ENCODE data around the gene ZNF662. TPM values are rescaled to one million over a fixed set of nuclear protein-coding genes. Genes with fewer than 3 reads are reported as not detected.

The ZNF662 gene
- polyA plus RNA-seq, 1 donor, result 23.4 TPM

Other genes starting within 250 kb of the ZNF662 start
- gene KLHL40, start 220.6 kb upstream of the ZNF662 start, polyA plus RNA-seq, result 0.25 TPM
- 0.18 TPM for gene HHATL, start 203.3 kb upstream of the ZNF662 start, polyA plus RNA-seq
- 0.40 TPM for gene CCDC13, start 132.9 kb upstream of the ZNF662 start, polyA plus RNA-seq
- gene HIGD1A, start 101.7 kb upstream of the ZNF662 start, polyA plus RNA-seq, result 119 TPM
- 2.6 TPM for gene ACKR2, start 96.7 kb upstream of the ZNF662 start, polyA plus RNA-seq
- gene CYP8B1, start 30.3 kb upstream of the ZNF662 start, polyA plus RNA-seq, result 0.75 TPM
- 5.0 TPM for gene GASK1A, start 73.2 kb downstream of the ZNF662 start, polyA plus RNA-seq
- gene POMGNT2, start 199.9 kb downstream of the ZNF662 start, polyA plus RNA-seq, result 13.5 TPM